Stimulated activated naive B cell treated with anti-CD40 and anti-IgM and Interleukin-4, amounts not matched to agents 10 μg/mL and 1 μg/mL and 100 μg/mL, for 72 hours (primary cell): ENCODE data around the gene TOM1L2.
"Not testable (repeated sequence)": the region's sequence is repeated elsewhere in the genome, so short reads cannot be mapped to it uniquely, and the experiment has no call there.

Experiments used
- ATAC-seq, 2 donors: fragments of 150-1000 bp; cut with Tn5 transposase; replicated peaks; 2 replicates each; pipeline ENCODE4 v1.10.0; 2021; ENCODE audit warnings: moderate library complexity in 1 of 2
- DNase-seq: peaks from one replicate; pipeline ENCODE4 v3.0.0; 2021
- H3K27ac Mint-ChIP-seq: one replicate; pipeline ENCODE4 v1.8.0; 2022; ENCODE audit warnings: mild to moderate bottlenecking, mixed read lengths
- H3K27me3 Mint-ChIP-seq, 2 donors: one replicate each; pipeline ENCODE4 v1.8.0; 2022; ENCODE audit warnings: mixed read lengths in 2 of 2
- H3K36me3 Mint-ChIP-seq, 2 donors: one replicate each; pipeline ENCODE4 v1.8.0; 2022; ENCODE audit warnings: mixed read lengths in 2 of 2, mild to moderate bottlenecking in 1 of 2
- H3K4me1 Mint-ChIP-seq, 2 donors: one replicate each; pipeline ENCODE4 v1.8.0; 2022; ENCODE audit warnings: mixed read lengths in 2 of 2, mild to moderate bottlenecking in 1 of 2
- H3K4me3 Mint-ChIP-seq, 2 donors: one replicate each; pipeline ENCODE4 v1.8.0; 2022; ENCODE audit warnings: mild to moderate bottlenecking in 2 of 2, mixed read lengths in 2 of 2, moderate library complexity in 1 of 2
- H3K9me3 Mint-ChIP-seq, 2 donors: one replicate each; pipeline ENCODE4 v1.8.0; 2022; ENCODE audit warnings: mixed read lengths in 2 of 2, mild to moderate bottlenecking in 1 of 2

TOM1L2 gene

DNA sequence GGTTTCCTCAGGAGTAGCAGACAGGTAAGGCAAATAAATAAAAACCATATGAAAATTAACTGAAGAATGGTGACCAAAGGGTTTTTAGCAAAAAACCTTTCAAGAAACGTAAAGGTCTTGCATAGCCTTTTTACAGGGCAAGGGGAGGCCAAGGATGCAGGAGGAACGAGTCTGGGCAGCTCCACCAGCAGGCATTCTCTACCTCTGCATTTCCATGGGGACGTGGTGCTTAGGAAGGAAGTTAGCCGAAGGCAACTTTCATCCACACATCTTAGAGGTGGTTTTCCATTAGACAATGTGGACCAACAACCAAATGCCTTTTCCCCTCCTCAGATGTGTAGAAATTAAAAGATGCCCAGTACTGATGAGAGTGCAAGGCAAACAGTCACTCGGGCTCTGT lies 20.7 kb downstream of the TOM1L2 start:
- no peaks in the 10 kb centered on the region for H3K9me3 Mint-ChIP-seq
- DNase-seq (no peak), ATAC-seq (no peak)
- peaks cover 5 to 11% of the 10 kb centered on the region in 2 donors for H3K36me3 Mint-ChIP-seq
- no peaks in the 10 kb centered on the region for H3K27me3 Mint-ChIP-seq
- H3K4me1 Mint-ChIP-seq = peaks cover 5 to 11% of the 10 kb centered on the region in 2 donors
- H3K27ac Mint-ChIP-seq = no peak overlapping the region
- H3K4me3 Mint-ChIP-seq = no peak overlapping the region

- ATAC-seq (no peak), DNase-seq (no peak)
- peaks cover 5 to 11% of the 10 kb centered on the region in 2 donors for H3K4me1 Mint-ChIP-seq
- H3K36me3 Mint-ChIP-seq = peaks cover 4 to 7% of the 10 kb centered on the region in 2 donors
- no peak overlapping the region for H3K27ac Mint-ChIP-seq
- no peaks in the 10 kb centered on the region for H3K9me3 Mint-ChIP-seq
- no peak overlapping the region for H3K4me3 Mint-ChIP-seq
- no peaks in the 10 kb centered on the region for H3K27me3 Mint-ChIP-seq
Observed at GRCh38 chr17:17950806-17951205, 21.4 kb downstream of the TOM1L2 start.

GRCh38 chr17:17950347-17950746 lies 21.9 kb downstream of the TOM1L2 start:
- Mint-ChIP-seq H3K27me3 (no peaks in the 10 kb centered on the region), H3K36me3 (peaks cover 4% of the 10 kb centered on the region in 2 donors), H3K9me3 (no peaks in the 10 kb centered on the region), H3K4me1 (peaks cover 5 to 11% of the 10 kb centered on the region in 2 donors), H3K4me3 (no peak overlapping the region), H3K27ac (no peak overlapping the region)
- ATAC-seq (no peak), DNase-seq (no peak)

DNA sequence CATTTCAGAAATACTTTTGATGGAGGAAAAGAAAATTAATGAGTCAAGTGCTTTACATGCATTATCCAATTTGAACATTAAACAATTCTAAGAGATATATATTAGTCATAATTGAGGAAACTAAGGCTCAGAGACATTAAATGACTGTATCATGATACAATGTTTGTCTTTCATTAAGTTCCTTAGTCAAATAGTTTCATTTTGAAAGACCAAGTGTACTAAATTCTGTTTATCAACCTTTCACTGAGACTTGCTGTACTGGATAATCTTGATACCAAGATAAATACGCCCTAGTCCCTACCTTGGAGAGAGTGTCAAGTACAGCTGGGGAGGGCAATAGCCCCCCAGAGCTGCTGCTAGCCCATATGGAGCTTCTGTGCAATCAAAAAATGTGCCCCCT lies 24.2 kb downstream of the TOM1L2 start:
- peaks cover 10 to 22% of the 10 kb centered on the region in 2 donors for H3K4me1 Mint-ChIP-seq
- H3K27me3 Mint-ChIP-seq = no peaks in the 10 kb centered on the region
- DNase-seq = no peak
- no peaks in the 10 kb centered on the region for H3K36me3 Mint-ChIP-seq
- H3K9me3 Mint-ChIP-seq = no peaks in the 10 kb centered on the region
- H3K27ac Mint-ChIP-seq = no peak overlapping the region
- H3K4me3 Mint-ChIP-seq = no peak overlapping the region
- no peak for ATAC-seq

DNA sequence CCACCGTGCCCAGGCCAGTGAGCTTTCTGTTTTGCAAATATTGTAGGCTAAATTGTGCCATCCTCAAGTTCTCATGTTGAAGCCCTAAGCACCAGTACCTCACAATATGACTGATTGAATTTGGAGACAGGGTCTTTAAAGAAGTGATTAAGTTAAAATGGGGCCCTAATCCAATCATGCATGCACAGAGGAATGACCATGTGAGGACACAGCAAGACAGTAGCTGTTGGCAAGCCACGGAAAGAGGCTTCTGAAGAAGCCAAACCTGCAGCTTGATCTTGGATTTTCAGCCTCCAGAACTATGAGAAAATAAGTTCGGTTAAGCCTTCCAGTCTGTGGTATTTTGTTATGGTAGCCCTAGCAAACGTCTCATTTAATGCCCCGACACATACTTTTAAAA lies 24.9 kb downstream of the TOM1L2 start:
- ATAC-seq = no peak
- H3K27me3 Mint-ChIP-seq = no peaks in the 10 kb centered on the region
- peaks cover 10 to 22% of the 10 kb centered on the region in 2 donors for H3K4me1 Mint-ChIP-seq
- H3K9me3 Mint-ChIP-seq = no peaks in the 10 kb centered on the region
- H3K36me3 Mint-ChIP-seq = no peaks in the 10 kb centered on the region
- DNase-seq = no peak
- H3K27ac Mint-ChIP-seq = no peak overlapping the region
- H3K4me3 Mint-ChIP-seq = no peak overlapping the region

DNA sequence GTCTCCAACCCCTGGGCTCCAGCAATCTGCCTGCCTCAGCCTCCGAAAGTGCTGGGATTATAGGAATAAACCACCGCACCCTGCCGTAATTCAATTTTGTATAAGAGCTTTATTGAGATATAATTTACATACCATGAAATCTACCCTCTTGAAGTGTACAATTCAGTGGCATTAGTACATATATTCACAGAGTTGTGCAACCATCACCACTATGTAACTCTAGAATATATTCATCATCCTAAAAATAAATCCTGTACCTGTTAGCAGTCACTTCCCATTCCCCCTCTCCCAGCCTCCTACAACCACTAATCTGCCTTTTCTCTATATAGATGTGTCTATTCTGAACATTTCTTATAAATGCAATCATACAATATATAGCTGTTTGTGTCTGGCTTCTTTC lies 26.1 kb downstream of the TOM1L2 start:
- peaks cover 10 to 22% of the 10 kb centered on the region in 2 donors for H3K4me1 Mint-ChIP-seq
- DNase-seq = no peak
- H3K27me3 Mint-ChIP-seq = no peaks in the 10 kb centered on the region
- no peak overlapping the region for H3K4me3 Mint-ChIP-seq
- H3K27ac Mint-ChIP-seq = no peak overlapping the region
- no peaks in the 10 kb centered on the region for H3K9me3 Mint-ChIP-seq
- no peak for ATAC-seq
- H3K36me3 Mint-ChIP-seq = no peaks in the 10 kb centered on the region

DNA sequence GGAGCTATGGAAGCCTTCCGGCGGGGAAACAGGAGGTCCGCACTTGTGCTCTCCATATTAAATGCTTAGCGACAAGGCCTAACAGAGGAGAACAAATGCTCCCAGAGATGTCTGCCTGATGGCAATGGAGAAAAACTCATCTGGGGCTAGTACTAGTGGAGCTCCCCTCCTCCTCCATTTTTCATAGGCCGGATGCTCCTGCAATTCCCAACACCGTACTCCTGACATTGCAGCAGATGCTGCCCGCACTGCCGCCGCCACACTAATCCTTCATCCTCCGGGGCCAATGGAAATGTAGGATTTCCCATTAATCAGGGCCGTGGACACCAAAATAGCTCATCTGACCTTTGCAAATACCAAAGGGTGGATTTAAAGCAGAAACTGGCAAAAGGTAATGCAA lies 27.5 kb downstream of the TOM1L2 start:
- H3K36me3 Mint-ChIP-seq = no peaks in the 10 kb centered on the region
- H3K27ac Mint-ChIP-seq = no peak overlapping the region
- H3K9me3 Mint-ChIP-seq = no peaks in the 10 kb centered on the region
- H3K4me3 Mint-ChIP-seq = no peak overlapping the region
- ATAC-seq (no peak), DNase-seq (no peak)
- peaks cover 12 to 22% of the 10 kb centered on the region in 2 donors for H3K4me1 Mint-ChIP-seq
- no peaks in the 10 kb centered on the region for H3K27me3 Mint-ChIP-seq

DNA sequence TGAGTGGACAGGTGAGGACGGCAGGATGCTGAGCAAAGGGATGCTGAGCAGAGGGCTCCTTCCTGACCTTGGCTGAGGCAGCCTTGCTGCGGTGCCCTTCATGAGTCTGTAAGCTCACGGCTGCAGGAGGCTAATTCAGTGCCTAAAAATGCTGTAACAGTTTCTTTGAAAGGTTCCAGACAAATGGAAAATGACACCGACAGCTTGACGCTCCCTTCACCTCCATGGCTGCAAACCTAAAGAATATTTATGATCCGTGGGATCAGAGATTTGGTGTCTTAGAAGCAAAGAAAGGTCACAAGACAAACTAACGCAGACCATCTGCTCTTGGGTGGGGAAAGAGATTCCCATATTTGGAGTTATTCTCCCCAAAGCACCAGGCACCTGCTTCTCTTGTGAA lies 28.0 kb downstream of the TOM1L2 start:
- Mint-ChIP-seq H3K27ac (no peak overlapping the region), H3K4me3 (no peak overlapping the region), H3K4me1 (peaks cover 10 to 19% of the 10 kb centered on the region in 2 donors), H3K36me3 (no peaks in the 10 kb centered on the region), H3K27me3 (no peaks in the 10 kb centered on the region), H3K9me3 (no peaks in the 10 kb centered on the region)
- ATAC-seq = no peak
- DNase-seq = no peak

DNA sequence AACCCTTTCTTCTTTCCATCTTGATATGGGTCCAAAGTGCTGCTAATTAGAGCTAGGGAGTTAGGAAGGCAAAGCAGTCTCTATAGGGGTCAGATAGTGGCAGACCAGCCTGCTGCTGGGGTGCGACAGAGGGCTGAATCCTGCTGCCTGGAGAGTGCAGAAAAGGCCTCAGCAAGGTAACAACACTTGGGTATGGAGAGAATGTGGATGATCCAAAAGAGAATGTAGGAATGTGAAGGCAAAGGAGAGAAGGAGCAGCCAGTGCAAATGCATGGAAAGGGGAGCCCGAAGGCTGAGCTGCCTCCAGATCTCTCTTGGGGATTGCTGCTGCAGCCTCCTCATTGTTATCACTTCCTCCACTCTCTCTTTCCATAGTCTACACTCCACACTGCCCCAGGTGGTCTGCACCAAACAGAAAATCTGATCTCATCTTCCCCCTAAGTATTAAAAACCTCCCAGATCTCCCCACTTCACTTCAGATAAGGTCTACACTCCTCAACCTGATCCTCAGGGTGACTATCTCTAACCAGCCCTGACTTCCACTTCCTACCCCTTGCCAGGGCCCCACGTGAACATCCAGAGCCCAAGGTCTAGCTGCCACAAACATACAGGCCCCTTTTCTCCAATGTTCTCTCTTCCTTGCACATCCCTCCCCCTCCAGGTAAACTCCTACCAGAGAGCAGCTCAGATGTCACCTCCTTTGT lies 28.8 kb downstream of the TOM1L2 start:
- Mint-ChIP-seq H3K36me3 (no peaks in the 10 kb centered on the region), H3K27me3 (no peaks in the 10 kb centered on the region), H3K27ac (no peak overlapping the region), H3K9me3 (no peaks in the 10 kb centered on the region), H3K4me1 (peaks cover 10 to 11% of the 10 kb centered on the region in 2 donors), H3K4me3 (no peak overlapping the region)
- ATAC-seq (peak; percentile 39 to 48), DNase-seq (no peak)

GRCh38 chr17:17942846-17943245 lies 29.4 kb downstream of the TOM1L2 start:
- no peak for DNase-seq
- no peak for ATAC-seq
- Mint-ChIP-seq H3K27me3 (no peaks in the 10 kb centered on the region), H3K9me3 (no peaks in the 10 kb centered on the region), H3K36me3 (no peaks in the 10 kb centered on the region), H3K27ac (no peak overlapping the region), H3K4me1 (peaks cover 10 to 11% of the 10 kb centered on the region in 2 donors), H3K4me3 (no peak overlapping the region)

DNA sequence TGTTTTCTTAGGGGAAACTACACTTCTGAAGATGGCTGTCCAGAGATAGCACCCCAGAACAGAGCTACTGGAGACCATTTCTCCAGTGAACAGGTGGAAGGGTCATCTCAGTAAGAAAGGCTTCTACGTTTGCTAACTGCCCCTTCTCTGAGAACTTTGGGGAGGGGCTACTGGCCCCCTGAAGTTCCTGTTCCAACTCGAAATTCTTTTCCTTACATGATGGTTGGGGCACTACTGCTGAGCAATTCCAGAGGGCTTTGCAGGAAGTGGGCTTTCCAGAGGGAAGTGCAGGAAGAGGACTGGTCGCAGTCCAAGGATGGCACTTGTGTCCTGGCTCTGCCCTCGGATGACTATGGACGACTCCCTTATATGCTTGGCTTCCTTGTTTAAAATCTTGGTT lies 31.2 kb downstream of the TOM1L2 start:
- Mint-ChIP-seq H3K4me3 (no peak overlapping the region), H3K4me1 (peaks cover 12 to 13% of the 10 kb centered on the region in 2 donors), H3K27ac (no peak overlapping the region), H3K36me3 (no peaks in the 10 kb centered on the region), H3K27me3 (no peaks in the 10 kb centered on the region), H3K9me3 (no peaks in the 10 kb centered on the region)
- DNase-seq = no peak
- no peak for ATAC-seq

GRCh38 chr17:17940441-17940911 lies 31.7 kb downstream of the TOM1L2 start:
- Mint-ChIP-seq H3K27me3 (no peaks in the 10 kb centered on the region), H3K4me1 (peaks cover 16 to 19% of the 10 kb centered on the region in 2 donors), H3K9me3 (no peaks in the 10 kb centered on the region), H3K4me3 (no peak overlapping the region), H3K36me3 (no peaks in the 10 kb centered on the region), H3K27ac (no peak overlapping the region)
- no peak for ATAC-seq
- DNase-seq = no peak

- H3K27me3 Mint-ChIP-seq, H3K4me3 Mint-ChIP-seq, H3K36me3 Mint-ChIP-seq, DNase-seq, H3K9me3 Mint-ChIP-seq, H3K27ac Mint-ChIP-seq, ATAC-seq: not testable (repeated sequence)
- peaks cover 19 to 24% of the 10 kb centered on the region in 2 donors for H3K4me1 Mint-ChIP-seq
Observed at GRCh38 chr17:17939941-17940340, 32.3 kb downstream of the TOM1L2 start.

GRCh38 chr17:17938388-17939107 lies 33.7 kb downstream of the TOM1L2 start:
- ATAC-seq (no peak), DNase-seq (no peak)
- no peaks in the 10 kb centered on the region for H3K36me3 Mint-ChIP-seq
- H3K27ac Mint-ChIP-seq = no peak overlapping the region
- H3K27me3 Mint-ChIP-seq = no peaks in the 10 kb centered on the region
- H3K4me3 Mint-ChIP-seq = no peak overlapping the region
- H3K9me3 Mint-ChIP-seq = no peaks in the 10 kb centered on the region
- peaks cover 16 to 21% of the 10 kb centered on the region in 2 donors for H3K4me1 Mint-ChIP-seq

GRCh38 chr17:17937958-17938357 lies 34.2 kb downstream of the TOM1L2 start:
- Mint-ChIP-seq H3K4me1 (peaks cover 11 to 16% of the 10 kb centered on the region in 2 donors), H3K27ac (peak overlapping the region; percentile 51), H3K27me3 (no peaks in the 10 kb centered on the region), H3K9me3 (no peaks in the 10 kb centered on the region), H3K4me3 (no peak overlapping the region), H3K36me3 (no peaks in the 10 kb centered on the region)
- DNase-seq (no peak), ATAC-seq (no peak)
